Measurements from ENCODE around the gene MUS81.

GRCh38 chr11:65896034-65896999 lies 36.1 kb downstream of the MUS81 start:
- TF ChIP-seq, protein P1, sequence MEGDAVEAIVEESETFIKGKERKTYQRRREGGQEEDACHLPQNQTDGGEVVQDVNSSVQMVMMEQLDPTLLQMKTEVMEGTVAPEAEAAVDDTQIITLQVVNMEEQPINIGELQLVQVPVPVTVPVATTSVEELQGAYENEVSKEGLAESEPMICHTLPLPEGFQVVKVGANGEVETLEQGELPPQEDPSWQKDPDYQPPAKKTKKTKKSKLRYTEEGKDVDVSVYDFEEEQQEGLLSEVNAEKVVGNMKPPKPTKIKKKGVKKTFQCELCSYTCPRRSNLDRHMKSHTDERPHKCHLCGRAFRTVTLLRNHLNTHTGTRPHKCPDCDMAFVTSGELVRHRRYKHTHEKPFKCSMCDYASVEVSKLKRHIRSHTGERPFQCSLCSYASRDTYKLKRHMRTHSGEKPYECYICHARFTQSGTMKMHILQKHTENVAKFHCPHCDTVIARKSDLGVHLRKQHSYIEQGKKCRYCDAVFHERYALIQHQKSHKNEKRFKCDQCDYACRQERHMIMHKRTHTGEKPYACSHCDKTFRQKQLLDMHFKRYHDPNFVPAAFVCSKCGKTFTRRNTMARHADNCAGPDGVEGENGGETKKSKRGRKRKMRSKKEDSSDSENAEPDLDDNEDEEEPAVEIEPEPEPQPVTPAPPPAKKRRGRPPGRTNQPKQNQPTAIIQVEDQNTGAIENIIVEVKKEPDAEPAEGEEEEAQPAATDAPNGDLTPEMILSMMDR (IDR thresholded peaks at IDR 0.05; ENCODE audit: low read depth, low read length, poor library complexity, severe bottlenecking): no peak
- no peak for TF ChIP-seq EZH2phosphoT487 (IDR thresholded peaks at IDR 0.05; ENCODE audit: borderline replicate concordance, low read length)

All from DOHH2 (cell line).